Measurements from ENCODE around the gene MRGPRX4. TPM values are rescaled to one million over a fixed set of nuclear protein-coding genes. Genes with fewer than 3 reads are reported as not detected.
"Not testable (repeated sequence)": the region's sequence is repeated elsewhere in the genome, so short reads cannot be mapped to it uniquely, and the experiment has no call there.

The MRGPRX4 gene
- not detected for total RNA-seq

- no peak within 1 kb of the TSS for H3K4me3 Mint-ChIP-seq
- no peak for DNase-seq
- H3K4me1 Mint-ChIP-seq (ENCODE audit: low read depth), result no peaks in the 10 kb centered on the region
- H3K36me3 Mint-ChIP-seq (ENCODE audit: low read depth), result no peaks in the 10 kb centered on the region
- no peak within 1 kb of the TSS for H3K27ac Mint-ChIP-seq
- H3K27me3 Mint-ChIP-seq (ENCODE audit: low read depth), result peaks cover 17% of the 10 kb centered on the region
- no peaks in the 10 kb centered on the region for H3K9me3 Mint-ChIP-seq
- intact Hi-C loops (cut with micrococcal nuclease), result loop anchor here (5.0 kb wide), 1 partner anchor 70 kb away; no protein-coding TSS in a partner anchor
- CTCF ChIA-PET, result no interaction called here
These were observed at the start of gene MRGPRX4 for GRCh38 chr11:18172666-18173065. MRGPRX4 (plus strand) TSS chr11:18172837; CDS start chr11:18173257, 420 bp downstream.

- H3K27me3 Mint-ChIP-seq (ENCODE audit: low read depth), result peaks cover 19% of the 10 kb centered on the region
- H3K4me3 Mint-ChIP-seq; DNase-seq; intact Hi-C loops (cut with micrococcal nuclease); H3K9me3 Mint-ChIP-seq; H3K4me1 Mint-ChIP-seq (ENCODE audit: low read depth); H3K36me3 Mint-ChIP-seq (ENCODE audit: low read depth); H3K27ac Mint-ChIP-seq; CTCF ChIA-PET: not testable (repeated sequence)
These were observed 41.5 kb upstream of the MRGPRX4 start for GRCh38 chr11:18131115-18131514.

GRCh38 chr11:18132341-18132740 is 40.3 kb upstream of the MRGPRX4 start, which contains the start of gene MRGPRX3:
MRGPRX3 (plus strand) TSS chr11:18132571; CDS start chr11:18137203, 4,632 bp downstream.
- no peak within 1 kb of the TSS for H3K27ac Mint-ChIP-seq
- H3K9me3 Mint-ChIP-seq, result no peaks in the 10 kb centered on the region
- CTCF ChIA-PET, result no interaction called here
- no peak for DNase-seq
- intact Hi-C loops (cut with micrococcal nuclease), result no loop called here
- no peak within 1 kb of the TSS for H3K4me3 Mint-ChIP-seq
- no peaks in the 10 kb centered on the region for H3K4me1 Mint-ChIP-seq (ENCODE audit: low read depth)
- peaks cover 17% of the 10 kb centered on the region for H3K27me3 Mint-ChIP-seq (ENCODE audit: low read depth)
- no peaks in the 10 kb centered on the region for H3K36me3 Mint-ChIP-seq (ENCODE audit: low read depth)

GRCh38 chr11:18135308-18135707 is 37.3 kb upstream of the MRGPRX4 start:
- H3K9me3 Mint-ChIP-seq, result no peaks in the 10 kb centered on the region
- DNase-seq, result no peak
- H3K36me3 Mint-ChIP-seq (ENCODE audit: low read depth), result no peaks in the 10 kb centered on the region
- intact Hi-C loops (cut with micrococcal nuclease), result no loop called here
- CTCF ChIA-PET, result interaction anchor here (0.6 kb wide), 1 partner anchor 465 kb away, joined by 3 read pairs; no protein-coding TSS in a partner anchor
- no peak overlapping the region for H3K4me3 Mint-ChIP-seq
- no peaks in the 10 kb centered on the region for H3K4me1 Mint-ChIP-seq (ENCODE audit: low read depth)
- no peak overlapping the region for H3K27ac Mint-ChIP-seq
- peaks cover 11% of the 10 kb centered on the region for H3K27me3 Mint-ChIP-seq (ENCODE audit: low read depth)

- no peaks in the 10 kb centered on the region for H3K4me1 Mint-ChIP-seq (ENCODE audit: low read depth)
- CTCF ChIA-PET, result no interaction called here
- DNase-seq, result no peak
- intact Hi-C loops (cut with micrococcal nuclease), result no loop called here
- peaks cover 11% of the 10 kb centered on the region for H3K27me3 Mint-ChIP-seq (ENCODE audit: low read depth)
- no peaks in the 10 kb centered on the region for H3K36me3 Mint-ChIP-seq (ENCODE audit: low read depth)
- no peaks in the 10 kb centered on the region for H3K9me3 Mint-ChIP-seq
- H3K4me3 Mint-ChIP-seq, result no peak overlapping the region
- H3K27ac Mint-ChIP-seq, result no peak overlapping the region
These were observed 35.3 kb upstream of the MRGPRX4 start for GRCh38 chr11:18137186-18137800.

- Mint-ChIP-seq H3K27me3 (ENCODE audit: low read depth) (peaks cover 16% of the 10 kb centered on the region), H3K27ac (no peak overlapping the region), H3K36me3 (ENCODE audit: low read depth) (no peaks in the 10 kb centered on the region), H3K4me3 (no peak overlapping the region), H3K4me1 (ENCODE audit: low read depth) (no peaks in the 10 kb centered on the region), H3K9me3 (no peaks in the 10 kb centered on the region)
- CTCF ChIA-PET, result interaction anchor here (2.2 kb wide), 1 partner anchor 34 kb away, joined by 4 read pairs; the partner anchor contains the start of gene SAAL1
- intact Hi-C loops (cut with micrococcal nuclease), result no loop called here
- DNase-seq, result no peak
These were observed 32.5 kb upstream of the MRGPRX4 start for GRCh38 chr11:18140145-18140544.

DNA sequence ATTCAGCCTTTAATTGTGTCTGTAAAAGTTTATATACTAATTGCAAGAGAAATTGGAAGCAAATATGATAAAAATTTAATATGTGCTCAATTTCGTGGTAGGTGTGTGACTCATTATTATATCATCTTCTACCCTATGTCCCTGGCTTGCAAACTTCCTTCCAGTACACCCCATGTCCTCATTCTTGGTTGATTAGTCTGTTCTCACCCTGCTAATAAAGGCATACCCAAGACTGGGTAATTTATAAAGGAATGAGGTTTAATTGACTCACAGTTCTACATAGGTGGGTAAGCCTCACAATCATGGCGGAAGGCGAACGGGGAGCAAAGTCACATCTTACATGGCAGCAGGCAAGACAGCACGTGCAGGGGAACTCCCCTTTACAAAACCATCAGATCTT is 28.4 kb upstream of the MRGPRX4 start:
- H3K4me1 Mint-ChIP-seq (ENCODE audit: low read depth), result peaks cover 6% of the 10 kb centered on the region
- H3K9me3 Mint-ChIP-seq, result no peaks in the 10 kb centered on the region
- intact Hi-C loops (cut with micrococcal nuclease), result no loop called here
- no peak overlapping the region for H3K4me3 Mint-ChIP-seq
- no peak for DNase-seq
- H3K27me3 Mint-ChIP-seq (ENCODE audit: low read depth), result peaks cover 23% of the 10 kb centered on the region
- H3K36me3 Mint-ChIP-seq (ENCODE audit: low read depth), result no peaks in the 10 kb centered on the region
- CTCF ChIA-PET, result no interaction called here
- H3K27ac Mint-ChIP-seq, result no peak overlapping the region

DNA sequence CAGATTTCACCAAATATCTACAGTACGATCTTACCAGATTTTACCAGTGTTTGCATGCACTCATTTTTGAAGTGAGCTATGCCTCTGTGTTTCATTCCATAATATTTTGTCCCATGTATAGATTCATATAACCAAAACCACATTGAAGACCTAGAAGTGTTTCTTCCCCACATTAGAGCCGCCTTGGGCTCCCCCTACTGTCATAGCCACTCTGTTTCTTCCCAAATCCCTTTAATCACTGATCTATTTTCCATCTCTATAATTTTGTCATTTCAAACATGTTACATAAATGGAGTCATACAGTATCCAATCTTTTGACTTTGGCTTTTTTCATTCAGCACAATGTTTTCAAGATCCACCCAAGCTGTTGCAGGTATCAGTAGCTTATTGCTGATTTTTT is 27.6 kb upstream of the MRGPRX4 start:
- CTCF ChIA-PET, result no interaction called here
- H3K4me3 Mint-ChIP-seq, result no peak overlapping the region
- no peak for DNase-seq
- H3K27ac Mint-ChIP-seq, result no peak overlapping the region
- H3K9me3 Mint-ChIP-seq, result no peaks in the 10 kb centered on the region
- no peaks in the 10 kb centered on the region for H3K36me3 Mint-ChIP-seq (ENCODE audit: low read depth)
- H3K27me3 Mint-ChIP-seq (ENCODE audit: low read depth), result peaks cover 23% of the 10 kb centered on the region
- H3K4me1 Mint-ChIP-seq (ENCODE audit: low read depth), result peaks cover 6% of the 10 kb centered on the region
- intact Hi-C loops (cut with micrococcal nuclease), result loop anchor here (1.0 kb wide), 1 partner anchor 29 kb away; no protein-coding TSS in a partner anchor

DNA sequence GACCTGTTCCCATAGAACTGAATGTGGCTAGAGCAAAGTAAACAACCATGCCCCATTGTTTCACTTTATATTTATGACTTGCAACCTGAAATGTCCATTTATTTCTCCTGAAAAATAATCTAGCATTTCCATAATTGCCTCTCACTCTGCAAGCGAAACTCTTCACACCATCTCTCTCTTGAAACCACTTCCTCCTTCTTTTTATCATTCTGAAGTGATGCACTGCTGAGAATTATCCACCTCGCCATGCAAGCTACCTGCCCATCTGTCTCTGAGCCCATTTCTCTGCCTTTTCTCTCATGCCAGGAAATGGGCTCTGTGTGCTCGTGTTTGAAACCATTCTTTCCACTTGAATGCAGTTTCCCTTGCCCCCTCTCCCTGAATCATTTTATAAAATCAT is 26.8 kb upstream of the MRGPRX4 start:
- Mint-ChIP-seq H3K4me1 (ENCODE audit: low read depth) (peaks cover 6% of the 10 kb centered on the region), H3K27me3 (ENCODE audit: low read depth) (peaks cover 23% of the 10 kb centered on the region), H3K36me3 (ENCODE audit: low read depth) (no peaks in the 10 kb centered on the region), H3K27ac (no peak overlapping the region), H3K9me3 (no peaks in the 10 kb centered on the region), H3K4me3 (no peak overlapping the region)
- CTCF ChIA-PET, result interaction anchor here (1.0 kb wide), 1 partner anchor 31 kb away, joined by 3 read pairs; no protein-coding TSS in a partner anchor
- intact Hi-C loops (cut with micrococcal nuclease), result loop anchor here (1.0 kb wide), 1 partner anchor 30 kb away; no protein-coding TSS in a partner anchor
- DNase-seq, result no peak

- no peaks in the 10 kb centered on the region for H3K4me1 Mint-ChIP-seq (ENCODE audit: low read depth)
- H3K27me3 Mint-ChIP-seq (ENCODE audit: low read depth), result peaks cover 13% of the 10 kb centered on the region
- no peak overlapping the region for H3K4me3 Mint-ChIP-seq
- intact Hi-C loops (cut with micrococcal nuclease), result no loop called here
- H3K9me3 Mint-ChIP-seq, result no peaks in the 10 kb centered on the region
- no peak overlapping the region for H3K27ac Mint-ChIP-seq
- CTCF ChIA-PET, result interaction anchor here (1.4 kb wide), 1 partner anchor 36 kb away, joined by 4 read pairs; no protein-coding TSS in a partner anchor
- DNase-seq, result no peak
- H3K36me3 Mint-ChIP-seq (ENCODE audit: low read depth), result no peaks in the 10 kb centered on the region
These were observed 21.1 kb upstream of the MRGPRX4 start for GRCh38 chr11:18151581-18151980.

DNA sequence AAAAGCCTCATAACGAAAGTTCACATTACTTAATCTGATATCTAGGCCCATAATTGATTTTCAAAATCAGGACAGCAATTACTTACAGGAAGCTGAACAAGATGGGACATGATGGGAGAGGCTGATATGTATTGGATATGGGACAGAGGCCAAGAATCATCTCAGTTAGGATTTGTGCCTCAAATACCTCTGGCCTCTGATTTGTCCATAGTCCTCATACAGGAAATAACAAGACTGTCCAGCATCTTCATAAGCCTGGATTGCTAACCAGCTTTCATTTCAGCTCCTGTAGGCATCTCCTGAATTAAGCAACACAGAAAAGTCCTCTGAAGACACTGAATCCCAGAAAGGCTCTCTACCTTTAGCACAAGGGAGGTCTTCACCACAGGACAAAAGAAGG is 4.3 kb upstream of the MRGPRX4 start:
- intact Hi-C loops (cut with micrococcal nuclease), result no loop called here
- Mint-ChIP-seq H3K4me1 (ENCODE audit: low read depth) (no peaks in the 10 kb centered on the region), H3K27me3 (ENCODE audit: low read depth) (peaks cover 6% of the 10 kb centered on the region), H3K36me3 (ENCODE audit: low read depth) (no peaks in the 10 kb centered on the region), H3K9me3 (peaks cover 2% of the 10 kb centered on the region), H3K27ac (no peak overlapping the region), H3K4me3 (no peak overlapping the region)
- no peak for DNase-seq
- CTCF ChIA-PET, result no interaction called here

DNA sequence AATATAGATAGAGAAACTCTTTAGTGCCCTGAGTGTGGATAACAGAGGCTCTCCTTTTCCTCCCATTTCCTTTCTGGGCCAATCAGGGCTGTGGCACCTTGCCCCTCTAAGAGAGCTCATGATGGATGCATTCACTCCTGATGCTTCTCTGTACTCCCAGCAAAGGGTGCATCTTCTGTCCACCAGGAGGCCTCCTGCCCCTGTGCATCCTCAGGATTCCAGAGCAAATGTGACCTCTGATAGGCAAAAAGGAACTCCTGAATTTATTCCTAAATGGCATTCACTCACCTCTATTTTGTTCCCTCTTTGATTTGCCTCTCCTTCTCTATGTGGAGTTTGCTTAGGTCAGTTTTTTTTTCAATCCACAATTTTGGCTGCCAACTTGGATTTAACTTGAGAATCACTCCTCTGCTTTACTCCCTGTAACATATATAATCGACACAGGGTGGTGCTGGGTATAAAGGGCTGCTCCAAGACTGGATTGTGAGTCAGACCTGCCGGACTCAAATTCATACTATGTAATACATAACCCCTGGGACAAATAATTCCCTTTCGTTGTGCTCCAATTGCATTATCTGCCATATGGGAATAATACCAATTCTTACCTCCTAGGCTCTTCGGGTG is 1.1 kb upstream of the MRGPRX4 start:
- H3K27ac Mint-ChIP-seq, result no peak overlapping the region
- CTCF ChIA-PET, result interaction anchor here (0.6 to 0.9 kb wide), 2 partner anchors 55 to 217 kb away, joined by 4 read pairs; no protein-coding TSS in a partner anchor
- DNase-seq, result peak; percentile 52

More for the DNA sequence above, 1.1 kb upstream of the MRGPRX4 start:
- no peaks in the 10 kb centered on the region for H3K36me3 Mint-ChIP-seq (ENCODE audit: low read depth)
- H3K9me3 Mint-ChIP-seq, result peaks cover 2% of the 10 kb centered on the region
- intact Hi-C loops (cut with micrococcal nuclease), result loop anchor here (1.0 to 5.0 kb wide), 2 partner anchors 71 to 593 kb away; no protein-coding TSS in a partner anchor
- no peak overlapping the region for H3K4me3 Mint-ChIP-seq
- peaks cover 11% of the 10 kb centered on the region for H3K27me3 Mint-ChIP-seq (ENCODE audit: low read depth)
- H3K4me1 Mint-ChIP-seq (ENCODE audit: low read depth), result no peaks in the 10 kb centered on the region
